Cardiac fibroblast (primary cell): ENCODE results near the gene THRB.
"Not testable (repeated sequence)": the region's sequence is repeated elsewhere in the genome, so short reads cannot be mapped to it uniquely, and the experiment has no call there.

Source experiments
- DNase-seq, 2 donors: peaks; one replicate each; pipeline versions ENCODE4 v3.0.0 to v3.0.0-alpha.2; 2010; ENCODE audit warnings: low read depth in 2 of 2
- H3K4me3 ChIP-seq, 2 donors: replicated peaks in 1 of 2; 1 replicate in 1 of 2; 2 replicates in 1 of 2; pipeline ENCODE4 v1.5.1; 2011; ENCODE audit warnings: low read depth in 2 of 2, low read length in 2 of 2, mild to moderate bottlenecking in 2 of 2, moderate library complexity in 1 of 2
- TF ChIP-seq, protein P1 (sequence below): IDR thresholded peaks from one replicate; pipeline ENCODE4 v1.5.1; 2011; ENCODE audit warnings: low read depth, mild to moderate bottlenecking, low read length, inconsistent platforms

The THRB gene

DNA sequence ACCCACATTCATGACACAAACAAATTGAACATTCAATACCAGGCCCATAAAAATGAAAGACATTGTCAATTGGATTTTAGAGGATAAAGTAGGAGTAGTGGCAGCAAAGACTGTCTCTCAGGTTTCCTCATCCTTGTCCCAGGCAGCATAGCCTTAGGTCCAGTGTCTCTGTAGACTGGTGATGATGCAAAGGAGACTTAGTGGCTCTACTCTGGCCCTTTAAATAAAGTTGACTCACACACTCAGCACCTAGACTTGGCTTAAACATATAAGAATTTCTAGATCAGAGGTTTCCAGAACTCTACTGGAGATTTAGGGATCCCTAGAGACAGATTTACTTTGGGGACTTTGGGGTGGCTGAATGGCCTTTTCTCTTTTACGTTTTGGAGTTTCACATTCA is 382.9 kb downstream of the THRB start:
- TF ChIP-seq, protein P1, sequence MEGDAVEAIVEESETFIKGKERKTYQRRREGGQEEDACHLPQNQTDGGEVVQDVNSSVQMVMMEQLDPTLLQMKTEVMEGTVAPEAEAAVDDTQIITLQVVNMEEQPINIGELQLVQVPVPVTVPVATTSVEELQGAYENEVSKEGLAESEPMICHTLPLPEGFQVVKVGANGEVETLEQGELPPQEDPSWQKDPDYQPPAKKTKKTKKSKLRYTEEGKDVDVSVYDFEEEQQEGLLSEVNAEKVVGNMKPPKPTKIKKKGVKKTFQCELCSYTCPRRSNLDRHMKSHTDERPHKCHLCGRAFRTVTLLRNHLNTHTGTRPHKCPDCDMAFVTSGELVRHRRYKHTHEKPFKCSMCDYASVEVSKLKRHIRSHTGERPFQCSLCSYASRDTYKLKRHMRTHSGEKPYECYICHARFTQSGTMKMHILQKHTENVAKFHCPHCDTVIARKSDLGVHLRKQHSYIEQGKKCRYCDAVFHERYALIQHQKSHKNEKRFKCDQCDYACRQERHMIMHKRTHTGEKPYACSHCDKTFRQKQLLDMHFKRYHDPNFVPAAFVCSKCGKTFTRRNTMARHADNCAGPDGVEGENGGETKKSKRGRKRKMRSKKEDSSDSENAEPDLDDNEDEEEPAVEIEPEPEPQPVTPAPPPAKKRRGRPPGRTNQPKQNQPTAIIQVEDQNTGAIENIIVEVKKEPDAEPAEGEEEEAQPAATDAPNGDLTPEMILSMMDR: no peak
- no peak for DNase-seq
- no peak overlapping the region for H3K4me3 ChIP-seq

DNA sequence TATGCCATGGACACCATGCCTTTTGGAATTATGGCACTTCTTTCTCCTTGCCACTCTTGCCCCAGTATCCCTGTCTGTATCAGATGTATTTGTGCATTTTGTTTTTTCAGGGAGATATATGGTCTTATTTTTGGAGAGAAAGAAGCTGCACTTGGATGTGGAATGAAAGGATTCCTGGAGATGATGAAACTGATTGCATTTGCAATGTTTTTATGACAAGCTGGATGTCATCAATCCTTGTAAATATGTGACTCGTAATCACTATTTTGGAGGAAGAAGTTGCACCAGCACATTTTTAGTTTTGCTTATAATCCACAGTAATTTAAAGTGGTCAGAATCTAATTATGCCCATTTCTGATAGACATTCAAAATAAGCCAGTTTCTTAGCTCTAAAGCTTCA is 384.6 kb downstream of the THRB start:
- TF ChIP-seq, protein P1: no peak
- peak in 1 of 2 donors; percentile 17 for DNase-seq
- no peak overlapping the region for H3K4me3 ChIP-seq

DNA sequence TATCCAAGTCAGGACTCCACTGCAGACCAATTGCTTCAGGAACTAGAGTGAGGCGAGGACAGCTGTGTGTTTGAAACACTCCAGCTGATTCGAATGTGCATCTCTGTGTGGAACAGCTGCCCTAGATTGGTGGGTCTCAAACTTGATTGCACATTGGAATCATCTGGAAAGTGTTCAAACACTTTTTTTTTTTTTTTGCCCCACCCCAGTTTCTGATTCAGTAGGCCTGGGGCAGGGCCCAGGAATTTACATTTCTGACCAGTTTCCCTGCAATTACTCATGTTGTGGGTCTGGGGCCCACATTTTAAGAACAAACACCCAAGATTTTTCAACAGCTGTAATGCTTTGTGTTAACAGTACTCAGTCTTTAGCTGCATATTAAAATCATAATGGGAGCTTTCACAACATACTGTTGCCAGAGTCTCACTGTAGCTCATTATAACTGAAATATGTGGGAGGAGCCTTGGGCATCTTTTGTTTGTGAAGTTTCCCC is 392.9 kb downstream of the THRB start:
- no peak overlapping the region for H3K4me3 ChIP-seq
- TF ChIP-seq, protein P1: no peak
- DNase-seq: peak in 1 of 2 donors; percentile 39

DNA sequence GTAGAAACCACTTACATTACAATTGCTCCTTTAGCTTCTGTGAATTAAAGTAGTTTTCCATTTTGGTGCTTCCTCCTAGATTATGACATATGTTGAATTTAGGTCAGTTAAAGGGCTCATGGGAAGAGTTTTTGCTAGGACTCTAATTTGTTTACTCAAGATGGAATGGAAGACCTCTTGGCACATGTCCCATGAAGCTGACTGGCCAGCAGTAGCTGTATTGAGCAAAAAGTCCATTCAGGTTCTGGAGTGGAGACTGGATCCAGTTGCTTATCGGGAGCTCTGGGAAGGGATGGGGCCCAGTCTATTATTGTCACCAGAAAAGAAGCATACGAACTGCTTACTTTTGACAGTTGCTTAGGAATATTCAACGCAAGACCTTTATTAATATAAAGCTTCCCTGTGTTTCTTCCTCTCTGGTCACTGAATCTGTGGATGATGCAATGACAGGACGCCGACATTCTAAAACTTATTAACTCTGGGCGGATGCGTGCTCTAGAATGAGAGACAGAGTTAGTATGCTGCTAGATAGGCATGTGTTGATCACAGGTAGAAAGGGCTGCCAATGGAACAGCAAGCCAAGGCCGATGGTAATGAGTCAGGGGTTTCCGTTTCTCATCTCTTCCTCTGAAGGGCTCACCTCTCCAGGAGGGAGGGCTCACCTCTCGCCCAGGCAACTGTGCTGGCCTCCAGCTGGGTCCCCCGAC is 393.8 kb downstream of the THRB start:
- DNase-seq: peak; percentile 34 to 58

DNA sequence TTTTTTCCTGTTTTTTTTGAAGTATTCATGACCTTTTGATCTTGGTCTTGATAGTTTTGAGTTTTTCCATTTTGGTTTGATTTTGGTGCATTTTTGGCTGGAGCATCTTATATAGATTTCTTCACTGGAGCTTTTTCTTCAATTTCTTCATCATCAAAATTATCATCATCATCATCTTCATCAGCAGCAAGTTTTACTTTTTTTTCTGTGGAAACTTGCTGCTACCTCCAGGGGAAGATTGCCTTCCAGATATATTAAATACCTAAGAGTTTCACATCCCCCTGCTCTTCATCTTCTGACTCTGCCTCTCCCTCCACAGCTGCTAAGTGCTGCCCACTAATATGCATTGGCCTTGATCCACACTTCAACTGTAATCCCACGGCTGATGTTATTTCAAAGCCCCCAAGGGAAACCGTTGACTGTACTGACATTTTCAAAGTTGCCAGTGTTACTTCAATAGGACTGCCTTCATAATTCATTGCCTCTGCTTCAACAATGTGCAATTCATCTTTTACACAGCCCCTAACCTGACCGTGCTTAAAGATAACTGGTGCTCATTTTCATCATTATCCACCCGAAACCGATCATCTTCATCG is 397.9 kb downstream of the THRB start:
- DNase-seq: peak; percentile 14 to 18
- H3K4me3 ChIP-seq: no peak overlapping the region
- TF ChIP-seq, protein P1: no peak

More for the DNA sequence above, 393.8 kb downstream of the THRB start:
- TF ChIP-seq, protein P1: no peak
- H3K4me3 ChIP-seq: no peak overlapping the region

DNA sequence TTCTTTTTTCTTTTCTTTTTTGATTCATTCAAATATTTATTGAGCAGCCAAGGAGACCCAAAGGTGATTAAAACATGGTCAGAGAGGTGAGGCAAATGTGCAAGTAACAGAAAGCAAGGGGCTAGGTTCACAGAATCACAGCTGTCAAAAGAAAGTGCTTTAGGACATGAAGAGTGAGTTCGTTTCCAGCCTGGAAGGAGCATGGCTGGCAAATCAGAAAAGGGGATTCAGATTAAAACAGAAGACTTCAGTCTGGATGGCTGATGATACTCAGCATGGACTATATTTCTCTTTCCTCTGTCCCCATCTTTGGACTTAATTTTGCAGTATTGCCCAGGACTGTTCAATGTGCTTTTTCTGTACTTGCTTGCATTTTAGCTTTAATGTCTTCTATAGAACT is 398.4 kb downstream of the THRB start:
- TF ChIP-seq, protein P1: no peak
- H3K4me3 ChIP-seq: no peak overlapping the region
- DNase-seq: no peak

DNA sequence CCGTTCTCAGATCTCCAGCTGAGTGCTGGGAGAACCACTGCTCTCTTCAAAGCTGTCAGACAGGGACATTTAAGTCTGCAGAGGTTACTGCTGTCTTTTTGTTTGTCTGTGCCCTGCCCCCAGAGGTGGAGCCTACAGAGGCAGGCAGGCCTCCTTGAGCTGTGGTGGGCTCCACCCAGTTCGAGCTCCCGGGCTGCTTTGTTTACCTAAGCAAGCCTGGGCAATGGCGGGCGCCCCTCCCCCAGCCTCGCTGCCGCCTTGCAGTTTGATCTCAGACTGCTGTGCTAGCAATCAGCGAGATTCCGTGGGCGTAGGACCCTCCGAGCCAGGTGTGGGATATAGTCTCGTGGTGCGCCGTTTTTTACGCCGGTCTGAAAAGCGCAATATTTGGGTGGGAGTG is 399.8 kb downstream of the THRB start:
- not testable (repeated sequence) for DNase-seq, H3K4me3 ChIP-seq
